GM12891 (cell line): Measurements from ENCODE around the gene ARHGAP8.

Source experiments
- PAX5 ChIP-seq: IDR thresholded peaks from 2 replicates; pipeline ENCODE4 v1.6.1; 2011; ENCODE audit warnings: low read length, moderate library complexity, mild to moderate bottlenecking; ENCODE audit not compliant: insufficient read depth, severe bottlenecking
- POLR2A ChIP-seq: IDR thresholded peaks from 2 replicates; pipeline ENCODE4 v1.6.1; 2011; ENCODE audit warnings: low read depth, low read length, control low read depth
- POLR2AphosphoS5 ChIP-seq: IDR thresholded peaks from 2 replicates; pipeline ENCODE4 v1.6.1; 2011; ENCODE audit warnings: low read depth, low read length, control low read depth
- TAF1 ChIP-seq: IDR thresholded peaks from 2 replicates; pipeline ENCODE4 v1.6.1; 2011; ENCODE audit warnings: low read depth, low read length, control low read depth

DNA sequence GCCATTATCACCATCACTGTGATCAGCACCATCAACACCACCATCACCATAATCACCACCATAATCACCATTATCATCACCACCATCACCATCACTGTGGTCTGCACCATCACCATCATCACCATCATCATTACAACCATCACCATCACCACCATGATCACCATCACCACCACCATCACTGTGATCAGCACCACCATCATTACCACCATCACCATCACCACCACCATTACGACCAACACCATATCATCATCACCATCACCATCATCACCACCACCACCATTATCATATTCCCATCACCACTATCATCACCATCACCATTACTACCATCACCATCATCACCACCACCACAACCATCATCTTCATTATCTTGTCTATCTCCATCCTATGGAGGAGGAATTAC lies 132.2 kb downstream of the ARHGAP8 start:
- TF ChIP-seq POLR2A (no peak), POLR2AphosphoS5 (no peak), TAF1 (no peak), PAX5 (no peak)
